GM18499 (cell line): ENCODE results near the gene GAA.

ENCODE experiments used
- ATAC-seq: cut with Tn5 transposase; IDR thresholded peaks from one replicate; pipeline ENCODE4 v1.9.1; 2021; ENCODE audit warnings: moderate number of reproducible peaks; ENCODE audit not compliant: insufficient read depth, unreplicated experiment

The GAA gene

GRCh38 chr17:80102664-80103448, 1.5 kb downstream of the GAA start:
- no peak for ATAC-seq

DNA sequence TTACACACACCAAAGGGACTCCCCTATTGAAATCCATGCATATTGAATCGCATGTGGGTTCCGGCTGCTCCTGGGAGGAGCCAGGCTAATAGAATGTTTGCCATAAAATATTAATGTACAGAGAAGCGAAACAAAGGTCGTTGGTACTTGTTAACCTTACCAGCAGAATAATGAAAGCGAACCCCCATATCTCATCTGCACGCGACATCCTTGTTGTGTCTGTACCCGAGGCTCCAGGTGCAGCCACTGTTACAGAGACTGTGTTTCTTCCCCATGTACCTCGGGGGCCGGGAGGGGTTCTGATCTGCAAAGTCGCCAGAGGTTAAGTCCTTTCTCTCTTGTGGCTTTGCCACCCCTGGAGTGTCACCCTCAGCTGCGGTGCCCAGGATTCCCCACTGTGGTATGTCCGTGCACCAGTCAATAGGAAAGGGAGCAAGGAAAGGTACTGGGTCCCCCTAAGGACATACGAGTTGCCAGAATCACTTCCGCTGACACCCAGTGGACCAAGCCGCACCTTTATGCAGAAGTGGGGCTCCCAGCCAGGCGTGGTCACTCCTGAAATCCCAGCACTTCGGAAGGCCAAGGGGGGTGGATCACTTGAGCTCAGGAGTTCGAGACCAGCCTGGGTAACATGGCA, 2.2 kb downstream of the GAA start:
- ATAC-seq, result no peak

DNA sequence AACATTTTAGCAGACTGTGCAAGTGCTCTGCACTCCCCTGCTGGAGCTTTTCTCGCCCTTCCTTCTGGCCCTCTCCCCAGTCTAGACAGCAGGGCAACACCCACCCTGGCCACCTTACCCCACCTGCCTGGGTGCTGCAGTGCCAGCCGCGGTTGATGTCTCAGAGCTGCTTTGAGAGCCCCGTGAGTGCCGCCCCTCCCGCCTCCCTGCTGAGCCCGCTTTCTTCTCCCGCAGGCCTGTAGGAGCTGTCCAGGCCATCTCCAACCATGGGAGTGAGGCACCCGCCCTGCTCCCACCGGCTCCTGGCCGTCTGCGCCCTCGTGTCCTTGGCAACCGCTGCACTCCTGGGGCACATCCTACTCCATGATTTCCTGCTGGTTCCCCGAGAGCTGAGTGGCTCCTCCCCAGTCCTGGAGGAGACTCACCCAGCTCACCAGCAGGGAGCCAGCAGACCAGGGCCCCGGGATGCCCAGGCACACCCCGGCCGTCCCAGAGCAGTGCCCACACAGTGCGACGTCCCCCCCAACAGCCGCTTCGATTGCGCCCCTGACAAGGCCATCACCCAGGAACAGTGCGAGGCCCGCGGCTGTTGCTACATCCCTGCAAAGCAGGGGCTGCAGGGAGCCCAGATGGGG, 3.1 kb downstream of the GAA start:
- no peak for ATAC-seq

DNA sequence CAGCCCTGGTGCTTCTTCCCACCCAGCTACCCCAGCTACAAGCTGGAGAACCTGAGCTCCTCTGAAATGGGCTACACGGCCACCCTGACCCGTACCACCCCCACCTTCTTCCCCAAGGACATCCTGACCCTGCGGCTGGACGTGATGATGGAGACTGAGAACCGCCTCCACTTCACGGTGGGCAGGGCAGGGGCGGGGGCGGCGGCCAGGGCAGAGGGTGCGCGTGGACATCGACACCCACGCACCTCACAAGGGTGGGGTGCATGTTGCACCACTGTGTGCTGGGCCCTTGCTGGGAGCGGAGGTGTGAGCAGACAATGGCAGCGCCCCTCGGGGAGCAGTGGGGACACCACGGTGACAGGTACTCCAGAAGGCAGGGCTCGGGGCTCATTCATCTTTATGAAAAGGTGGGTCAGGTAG, 3.6 kb downstream of the GAA start:
- ATAC-seq, result no peak

- no peak for ATAC-seq
Measured at GRCh38 chr17:80105762-80106161, 4.4 kb downstream of the GAA start.

- ATAC-seq, result no peak
Measured at GRCh38 chr17:80106176-80106575, 4.8 kb downstream of the GAA start.

GRCh38 chr17:80106751-80107150, 5.4 kb downstream of the GAA start:
- ATAC-seq, result no peak

GRCh38 chr17:80107231-80108021, 6.0 kb downstream of the GAA start:
- ATAC-seq, result no peak

DNA sequence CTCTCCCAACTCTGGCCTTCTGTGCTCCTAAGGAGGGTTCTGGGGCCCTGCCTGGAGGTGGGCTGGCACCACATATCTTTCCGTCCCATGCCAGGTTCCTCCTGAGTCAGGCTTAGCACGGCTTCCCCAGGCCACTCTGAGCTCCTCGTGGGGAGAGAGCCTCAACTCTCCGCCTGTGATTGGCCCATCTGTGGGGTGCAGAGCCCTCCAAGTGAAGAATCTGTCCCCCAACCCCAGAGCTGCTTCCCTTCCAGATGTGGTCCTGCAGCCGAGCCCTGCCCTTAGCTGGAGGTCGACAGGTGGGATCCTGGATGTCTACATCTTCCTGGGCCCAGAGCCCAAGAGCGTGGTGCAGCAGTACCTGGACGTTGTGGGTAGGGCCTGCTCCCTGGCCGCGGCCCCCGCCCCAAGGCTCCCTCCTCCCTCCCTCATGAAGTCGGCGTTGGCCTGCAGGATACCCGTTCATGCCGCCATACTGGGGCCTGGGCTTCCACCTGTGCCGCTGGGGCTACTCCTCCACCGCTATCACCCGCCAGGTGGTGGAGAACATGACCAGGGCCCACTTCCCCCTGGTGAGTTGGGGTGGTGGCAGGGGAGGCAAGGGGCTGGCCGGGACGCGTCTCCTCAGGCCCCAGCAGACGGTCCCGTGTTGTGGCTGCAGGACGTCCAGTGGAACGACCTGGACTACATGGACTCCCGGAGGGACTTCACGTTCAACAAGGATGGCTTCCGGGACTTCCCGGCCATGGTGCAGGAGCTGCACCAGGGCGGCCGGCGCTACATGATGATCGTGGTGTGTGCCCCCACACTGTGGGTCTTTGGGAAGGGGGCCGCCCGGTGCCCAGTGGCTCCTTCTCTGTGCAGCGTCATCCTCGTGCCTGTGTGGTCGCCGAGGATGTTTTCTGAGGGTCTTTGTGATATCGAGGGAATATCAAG, 6.9 kb downstream of the GAA start:
- ATAC-seq, result no peak

GRCh38 chr17:80109066-80109660, 7.8 kb downstream of the GAA start:
- no peak for ATAC-seq

DNA sequence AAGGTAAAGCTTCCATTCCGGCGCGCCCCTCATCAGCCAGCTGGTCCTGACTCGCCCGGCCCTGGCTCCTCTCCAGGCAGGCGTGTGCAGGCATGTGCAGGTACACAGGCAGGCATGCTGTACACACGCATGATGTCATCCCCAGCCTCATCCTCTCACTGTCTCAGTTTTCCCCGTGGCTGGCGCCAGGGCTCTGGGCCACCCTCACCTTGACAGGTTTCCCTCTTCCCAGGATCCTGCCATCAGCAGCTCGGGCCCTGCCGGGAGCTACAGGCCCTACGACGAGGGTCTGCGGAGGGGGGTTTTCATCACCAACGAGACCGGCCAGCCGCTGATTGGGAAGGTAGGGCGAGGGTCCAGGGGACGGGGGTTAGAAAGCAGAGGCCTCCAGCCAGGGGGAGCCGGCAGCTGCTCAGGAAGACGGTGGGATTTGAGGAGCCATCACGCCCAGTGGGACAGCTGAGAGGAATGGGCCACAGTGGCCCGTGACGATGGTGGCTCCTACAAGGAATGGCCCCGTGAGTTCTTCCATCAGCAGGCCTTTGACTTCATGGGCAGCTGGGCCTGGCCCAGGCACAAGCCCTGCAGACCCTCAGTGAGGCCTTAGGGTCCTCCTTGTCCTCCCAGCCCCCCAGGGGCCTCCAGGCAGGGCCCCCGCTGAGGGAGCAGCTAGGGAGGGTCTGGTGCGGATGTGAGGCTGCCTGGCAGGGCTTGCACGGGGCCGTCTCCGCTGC, 8.5 kb downstream of the GAA start:
- no peak for ATAC-seq

DNA sequence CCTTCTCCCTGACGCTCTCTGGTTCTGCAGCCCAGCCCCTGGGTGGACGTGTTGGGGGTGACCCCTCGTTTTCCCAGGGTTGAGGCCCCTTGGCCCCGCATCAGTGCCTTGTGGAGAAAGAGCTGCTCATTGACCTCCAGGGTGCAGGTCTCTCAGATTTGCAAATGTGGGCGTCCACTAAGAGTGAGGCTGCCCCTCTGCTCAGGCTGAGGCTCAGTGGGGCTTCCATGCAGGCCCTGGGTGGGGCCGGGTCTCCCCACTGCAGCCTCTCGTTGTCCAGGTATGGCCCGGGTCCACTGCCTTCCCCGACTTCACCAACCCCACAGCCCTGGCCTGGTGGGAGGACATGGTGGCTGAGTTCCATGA, 9.0 kb downstream of the GAA start:
- ATAC-seq, result no peak

DNA sequence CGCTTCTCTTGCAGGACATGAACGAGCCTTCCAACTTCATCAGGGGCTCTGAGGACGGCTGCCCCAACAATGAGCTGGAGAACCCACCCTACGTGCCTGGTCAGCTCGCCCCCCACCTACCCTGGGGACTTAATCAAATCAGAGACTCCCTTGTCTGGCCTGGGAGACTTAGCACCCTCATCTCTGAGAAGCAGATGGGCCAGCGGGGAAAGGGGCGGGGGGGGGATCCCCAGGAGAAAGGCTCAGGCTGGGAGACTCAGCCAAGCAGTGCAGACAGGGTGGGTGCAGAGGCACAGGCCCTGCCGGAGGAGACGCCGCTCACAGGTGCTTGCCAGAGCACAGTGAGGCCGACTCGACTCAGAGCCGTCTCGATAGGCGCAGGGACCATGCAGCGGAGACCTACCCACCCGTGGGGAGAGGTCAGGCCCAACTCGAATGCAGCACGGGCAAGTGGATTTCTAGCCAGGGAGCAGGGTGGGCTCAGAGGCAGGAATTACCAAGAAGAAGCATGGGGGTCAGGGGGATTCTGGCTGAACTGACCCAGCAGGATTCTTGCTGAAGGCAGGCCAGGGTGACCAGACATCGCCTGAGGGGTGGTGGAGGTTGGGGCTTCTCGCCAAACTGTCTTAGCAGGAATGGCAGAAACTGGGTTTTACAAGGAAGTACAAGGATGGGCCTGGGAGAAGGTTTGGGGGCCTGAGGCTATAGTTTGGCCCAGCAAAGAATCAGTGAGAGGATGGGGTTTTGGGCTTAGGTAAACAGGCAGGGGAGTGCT, 9.7 kb downstream of the GAA start:
- ATAC-seq, result no peak

DNA sequence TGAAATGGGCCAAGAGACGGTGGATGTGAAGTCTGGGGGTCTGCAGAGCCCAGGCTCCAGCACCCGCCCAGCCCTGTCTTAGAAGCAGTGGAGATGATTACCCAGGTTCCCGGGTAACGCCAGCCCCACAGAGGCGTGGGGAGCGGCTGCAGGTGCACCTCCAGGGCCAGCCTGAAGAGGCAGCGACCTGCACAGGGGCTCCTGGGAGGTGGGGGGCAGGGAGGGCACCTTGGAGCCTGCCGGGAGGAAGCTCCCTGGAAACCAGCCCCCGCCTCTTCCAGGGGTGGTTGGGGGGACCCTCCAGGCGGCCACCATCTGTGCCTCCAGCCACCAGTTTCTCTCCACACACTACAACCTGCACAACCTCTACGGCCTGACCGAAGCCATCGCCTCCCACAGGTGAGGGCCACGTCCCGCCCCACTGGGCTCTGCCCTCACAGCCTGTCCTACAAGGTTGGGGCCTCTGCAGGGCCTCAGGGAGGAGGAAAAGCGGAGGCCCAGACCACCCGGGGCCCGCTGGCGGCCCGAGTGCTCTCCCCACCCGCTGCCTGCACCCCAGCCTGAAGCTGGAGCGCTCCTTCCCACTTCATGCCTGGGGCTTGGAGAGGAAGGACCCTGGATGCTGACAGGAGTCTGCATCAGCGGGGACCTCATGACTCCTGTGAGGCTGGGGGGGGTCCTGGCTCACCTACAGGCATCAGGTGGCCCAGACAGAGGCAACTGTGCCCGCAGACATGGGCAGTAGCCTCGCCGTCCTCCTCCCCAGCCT, 10.5 kb downstream of the GAA start:
- no peak for ATAC-seq

DNA sequence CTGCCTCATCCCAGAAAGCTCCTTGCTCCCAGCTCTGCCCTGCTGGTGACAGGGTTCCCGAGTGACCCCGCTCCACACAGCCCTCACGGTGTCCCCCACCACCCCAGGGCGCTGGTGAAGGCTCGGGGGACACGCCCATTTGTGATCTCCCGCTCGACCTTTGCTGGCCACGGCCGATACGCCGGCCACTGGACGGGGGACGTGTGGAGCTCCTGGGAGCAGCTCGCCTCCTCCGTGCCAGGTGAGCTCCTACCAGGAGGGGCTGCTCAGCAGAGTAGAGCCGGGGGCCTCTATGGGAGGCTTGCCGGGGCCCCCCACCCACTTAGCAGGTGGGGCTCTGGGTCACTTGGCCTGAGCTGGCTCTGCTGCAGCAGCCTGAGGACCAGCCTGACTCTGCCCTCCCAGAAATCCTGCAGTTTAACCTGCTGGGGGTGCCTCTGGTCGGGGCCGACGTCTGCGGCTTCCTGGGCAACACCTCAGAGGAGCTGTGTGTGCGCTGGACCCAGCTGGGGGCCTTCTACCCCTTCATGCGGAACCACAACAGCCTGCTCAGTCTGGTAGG, 11.2 kb downstream of the GAA start:
- ATAC-seq, result no peak

GRCh38 chr17:80113033-80113484, 11.7 kb downstream of the GAA start:
- no peak for ATAC-seq

DNA sequence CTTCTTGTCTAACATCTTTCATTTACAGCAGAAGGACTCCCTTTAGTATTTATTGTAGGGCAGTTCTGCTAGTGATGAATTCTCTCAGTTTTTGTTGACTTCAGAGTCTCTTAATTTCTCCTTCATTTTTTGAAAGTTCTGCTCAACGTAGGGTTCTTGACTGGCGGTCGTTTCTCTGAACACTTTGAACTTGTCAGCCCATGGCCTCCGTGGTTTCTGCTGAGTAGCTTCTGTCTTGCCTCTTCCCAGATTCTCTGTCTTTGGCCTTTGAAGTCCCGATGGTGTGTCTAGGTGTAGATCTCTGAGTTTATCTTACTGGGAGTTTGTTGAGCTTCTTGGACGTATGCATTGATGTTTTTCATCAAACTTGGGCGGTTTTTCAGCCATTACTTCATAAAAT, 13.4 kb downstream of the GAA start:
- ATAC-seq, result no peak
